GM18951 (cell line): ENCODE measurements around the gene MAPT.

Experiments
- POLR2A ChIP-seq: IDR thresholded peaks from 4 replicates; pipeline ENCODE4 v1.6.1; 2011; ENCODE audit warnings: mild to moderate bottlenecking; ENCODE audit not compliant: insufficient read length, insufficient read depth; ENCODE audit errors: extremely low read depth
- in situ Hi-C: fragments of 300-500 bp; cut with MboI; formaldehyde crosslinking; loops from one replicate; pipeline ENCODE4 v1.12.0; 2022; ENCODE audit warnings: low sequenced_read_pairs, mixed read lengths, inconsistent platforms; ENCODE audit not compliant: unreplicated experiment

Gene MAPT

GRCh38 chr17:45984368-45984767, 90.0 kb downstream of the MAPT start:
- TF ChIP-seq POLR2A = no peak
- in situ Hi-C loops = no loop called here

- in situ Hi-C loops = no loop called here
- TF ChIP-seq POLR2A = no peak
These were observed 91.1 kb downstream of the MAPT start for GRCh38 chr17:45985447-45985846.

- in situ Hi-C loops = no loop called here
- TF ChIP-seq POLR2A = no peak
These were observed 91.7 kb downstream of the MAPT start for GRCh38 chr17:45986056-45986455.

GRCh38 chr17:45987706-45988105, 93.4 kb downstream of the MAPT start:
- in situ Hi-C loops = no loop called here
- TF ChIP-seq POLR2A = no peak

- TF ChIP-seq POLR2A = no peak
- in situ Hi-C loops = no loop called here
These were observed 95.4 kb downstream of the MAPT start for GRCh38 chr17:45989759-45990158.

GRCh38 chr17:45990886-45991285, 96.5 kb downstream of the MAPT start:
- in situ Hi-C loops = no loop called here
- TF ChIP-seq POLR2A = no peak

- in situ Hi-C loops = no loop called here
- no peak for TF ChIP-seq POLR2A
These were observed 97.0 kb downstream of the MAPT start for GRCh38 chr17:45991341-45991740.

- no peak for TF ChIP-seq POLR2A
- in situ Hi-C loops = no loop called here
These were observed 97.8 kb downstream of the MAPT start for GRCh38 chr17:45992175-45992574.

GRCh38 chr17:45992904-45993303, 98.5 kb downstream of the MAPT start:
- in situ Hi-C loops = no loop called here

GRCh38 chr17:45993962-45994627, 99.7 kb downstream of the MAPT start:
- in situ Hi-C loops = no loop called here
- TF ChIP-seq POLR2A = no peak

More at GRCh38 chr17:45992904-45993303, 98.5 kb downstream of the MAPT start:
- no peak for TF ChIP-seq POLR2A

- no peak for TF ChIP-seq POLR2A
- in situ Hi-C loops = no loop called here
These were observed 100.6 kb downstream of the MAPT start for GRCh38 chr17:45994987-45995386.

- in situ Hi-C loops = no loop called here
- no peak for TF ChIP-seq POLR2A
These were observed 101.4 kb downstream of the MAPT start for GRCh38 chr17:45995627-45996270.

- no peak for TF ChIP-seq POLR2A
- in situ Hi-C loops = no loop called here
These were observed 102.1 kb downstream of the MAPT start for GRCh38 chr17:45996282-45996937.

GRCh38 chr17:45997166-45997565, 102.8 kb downstream of the MAPT start:
- in situ Hi-C loops = no loop called here
- TF ChIP-seq POLR2A = no peak
